Stomach (tissue), 9 donors: ENCODE data around the gene MEGF10. TPM values are rescaled to one million over a fixed set of nuclear protein-coding genes. Genes with fewer than 3 reads are reported as not detected.

ENCODE experiments used
- DNase-seq, 2 donors: peaks; one replicate each; pipeline versions ENCODE4 v3.0.0 to v3.0.0-alpha.2; 2013 to 2019
- H3K27ac ChIP-seq, 5 donors: fragments of 200-600 bp in 4 of 5; sonication (generic) in 4 of 5; one replicate each; pipeline ENCODE4 v1.5.1; 2013 to 2019; ENCODE audit warnings: mild to moderate bottlenecking in 1 of 5, moderate library complexity in 1 of 5
- H3K27me3 ChIP-seq, 3 donors: fragments of 200-600 bp; sonication (generic); one replicate each; pipeline ENCODE4 v1.5.1; 2017 to 2019; ENCODE audit warnings: mixed run types in 1 of 3
- H3K36me3 ChIP-seq, 4 donors: fragments of 200-600 bp; sonication (generic); 1 replicate in 3 of 4; 2 replicates in 1 of 4; pipeline ENCODE4 v1.5.1; 2016 to 2019
- H3K4me1 ChIP-seq, 4 donors: fragments of 200-600 bp; sonication (generic); one replicate each; pipeline ENCODE4 v1.5.1; 2016 to 2019
- H3K4me3 ChIP-seq, 4 donors: fragments of 200-600 bp; sonication (generic) in 3 of 4; one replicate each; pipeline ENCODE4 v1.5.1; 2016 to 2019; ENCODE audit warnings: mild to moderate bottlenecking in 1 of 4
- H3K9me3 ChIP-seq, 4 donors: fragments of 200-600 bp; sonication (generic); one replicate each; pipeline ENCODE4 v1.5.1; 2016 to 2019
- CTCF ChIP-seq, 7 experiments: fragments of 450-650 bp in 4 of 7; fragments of 200-600 bp in 3 of 7; sonication (generic) in 3 of 7; IDR thresholded peaks; one replicate each; pipeline ENCODE4 v1.5.1; 2016 to 2019; ENCODE audit warnings: antibody characterized with exemption in 7 of 7, control low read depth in 2 of 7, mild to moderate bottlenecking in 1 of 7
- EP300 ChIP-seq: sonication (generic); formaldehyde crosslinking; IDR thresholded peaks from one replicate; pipeline ENCODE4 v1.6.1; 2017; ENCODE audit warnings: antibody characterized with exemption
- POLR2A ChIP-seq, 4 donors: fragments of 450-650 bp; IDR thresholded peaks; one replicate each; pipeline ENCODE4 v1.6.1; 2016; ENCODE audit warnings: antibody characterized with exemption in 4 of 4, control low read depth in 2 of 4, mild to moderate bottlenecking in 1 of 4, moderate library complexity in 1 of 4
- POLR2AphosphoS5 ChIP-seq, 3 donors: sonication (generic); formaldehyde crosslinking; IDR thresholded peaks; one replicate each; pipeline ENCODE4 v1.6.1; 2016; ENCODE audit warnings: antibody characterized with exemption in 3 of 3
- WGBS, 5 donors: extraction: QIAGEN DNeasy Blood & Tissue Kit in 3 of 5; methylation state at CpG; one replicate each; pipeline versions ENCODE4 v1.1.5 to v1.1.7; 2013 to 2018; 5-methylcytosine and 5-hydroxymethylcytosine counted together
- intact Hi-C: fragments of 100-400 bp; cut with DNase I; formaldehyde crosslinking; loops from one replicate; pipeline ENCODE4 v1.15.1; 2023; ENCODE audit warnings: low total_unique reads
- polyA plus RNA-seq, 3 donors: library from polyadenylated mRNA; stranded (reverse); fragments of 200-250 nt; gene quantifications; one replicate each; pipeline ENCODE4 v1.2.3, GENCODE V29; 2013
- total RNA-seq, 5 donors: library from RNA; depleted of rRNA; stranded (reverse); fragments of >200 nt; gene quantifications; one replicate each; pipeline versions ENCODE4 v1.1.0 to v1.2.3, GENCODE V29; 2014 to 2016
- donor health status: healthy with polysubstance abuse.
- donor health status: Bipolar disorder and iron deficiency.
- donor health status: healthy.

MEGF10 gene
- total and polyA plus RNA-seq, 8 donors: under 0.01 to 2.0 (median 0.05) TPM; not detected in 5

GRCh38 chr5:127431977-127432585 lies 141.5 kb downstream of the MEGF10 start:
- WGBS, 5 donors: 71 to 81% (median 76%) methylated on average over 7 of the region's 7 CpGs
- H3K9me3 ChIP-seq: no peaks in the 10 kb centered on the region

GRCh38 chr5:127433526-127433925 lies 142.9 kb downstream of the MEGF10 start:
- H3K4me3 ChIP-seq: no peak overlapping the region
- TF ChIP-seq CTCF (IDR thresholded peaks at IDR 0.05): no peak
- no peak for TF ChIP-seq EP300
- no peak for TF ChIP-seq POLR2A (IDR thresholded peaks at IDR 0.05)
- TF ChIP-seq POLR2AphosphoS5 (IDR thresholded peaks at IDR 0.05): no peak
- 74 to 83% (median 78%) methylated on average over 2 of the region's 2 CpGs for WGBS, 5 donors
- H3K27me3 ChIP-seq: no peaks in the 10 kb centered on the region
- H3K9me3 ChIP-seq: no peaks in the 10 kb centered on the region
- peaks cover 0 to 23% (median 7%) of the 10 kb centered on the region in 4 donors for H3K4me1 ChIP-seq
- DNase-seq: no peak
- H3K36me3 ChIP-seq: no peaks in the 10 kb centered on the region
- no peak overlapping the region for H3K27ac ChIP-seq
- intact Hi-C loops: no loop called here

More at GRCh38 chr5:127431977-127432585, 141.5 kb downstream of the MEGF10 start:
- no peak overlapping the region for H3K27ac ChIP-seq
- H3K36me3 ChIP-seq: no peaks in the 10 kb centered on the region
- no peak for DNase-seq
- H3K27me3 ChIP-seq: no peaks in the 10 kb centered on the region
- peaks cover 0 to 31% (median 9%) of the 10 kb centered on the region in 4 donors for H3K4me1 ChIP-seq
- TF ChIP-seq EP300 (no peak), CTCF (IDR thresholded peaks at IDR 0.05) (no peak), POLR2A (IDR thresholded peaks at IDR 0.05) (no peak), POLR2AphosphoS5 (IDR thresholded peaks at IDR 0.05) (no peak)
- intact Hi-C loops: no loop called here
- no peak overlapping the region for H3K4me3 ChIP-seq

- TF ChIP-seq CTCF (IDR thresholded peaks at IDR 0.05) (no peak), EP300 (no peak), POLR2AphosphoS5 (IDR thresholded peaks at IDR 0.05) (no peak), POLR2A (IDR thresholded peaks at IDR 0.05) (no peak)
- no peaks in the 10 kb centered on the region for H3K36me3 ChIP-seq
- peaks cover 0 to 13% (median 0%) of the 10 kb centered on the region in 4 donors for H3K4me1 ChIP-seq
- intact Hi-C loops: no loop called here
- H3K4me3 ChIP-seq: no peak overlapping the region
- 92 to 95% (median 94%) methylated on average over 12 of the region's 12 CpGs for WGBS, 5 donors
- no peak overlapping the region for H3K27ac ChIP-seq
- no peaks in the 10 kb centered on the region for H3K27me3 ChIP-seq
- DNase-seq: no peak
- no peaks in the 10 kb centered on the region for H3K9me3 ChIP-seq
Measured at GRCh38 chr5:127434588-127434987, 144.0 kb downstream of the MEGF10 start.

GRCh38 chr5:127435821-127436220 lies 145.2 kb downstream of the MEGF10 start:
- Histone ChIP-seq H3K4me1 (peaks cover 0 to 2% (median 0%) of the 10 kb centered on the region in 4 donors), H3K9me3 (no peaks in the 10 kb centered on the region), H3K36me3 (no peaks in the 10 kb centered on the region), H3K27me3 (no peaks in the 10 kb centered on the region), H3K27ac (no peak overlapping the region), H3K4me3 (no peak overlapping the region)
- no peak for DNase-seq
- intact Hi-C loops: no loop called here
- TF ChIP-seq POLR2A (IDR thresholded peaks at IDR 0.05): no peak
- TF ChIP-seq POLR2AphosphoS5 (IDR thresholded peaks at IDR 0.05): no peak
- no peak for TF ChIP-seq EP300
- TF ChIP-seq CTCF (IDR thresholded peaks at IDR 0.05): no peak
- WGBS, 5 donors: 92 to 98% (median 94%) methylated on average over 2 of the region's 2 CpGs
